Retinal pigment epithelial cell (primary cell): Measurements from ENCODE around the gene FGF4.

Experiments
- DNase-seq: peaks from one replicate; pipeline ENCODE4 v3.0.0-alpha.2; 2010; ENCODE audit warnings: low read depth
- H3K4me3 ChIP-seq: 2 replicates; pipeline ENCODE4 v1.5.1; 2011; ENCODE audit warnings: mild to moderate bottlenecking, low read length, control low read depth, moderate library complexity
- CTCF ChIP-seq: conservative IDR thresholded peaks from 2 replicates; pipeline ENCODE4 v1.5.1; 2011; ENCODE audit warnings: low read depth, low read length, control low read depth, inconsistent platforms

The FGF4 gene

GRCh38 chr11:69800278-69800677, 25.1 kb upstream of the FGF4 start:
- no peak overlapping the region for H3K4me3 ChIP-seq
- no peak for TF ChIP-seq CTCF
- no peak for DNase-seq

GRCh38 chr11:69799582-69799981, 24.4 kb upstream of the FGF4 start:
- no peak for DNase-seq
- no peak for TF ChIP-seq CTCF
- H3K4me3 ChIP-seq, result no peak overlapping the region

- H3K4me3 ChIP-seq, result no peak overlapping the region
- no peak for DNase-seq
- TF ChIP-seq CTCF, result no peak
Observed at GRCh38 chr11:69799097-69799496, 24.0 kb upstream of the FGF4 start.

- no peak overlapping the region for H3K4me3 ChIP-seq
- no peak for TF ChIP-seq CTCF
- DNase-seq, result no peak
Observed at GRCh38 chr11:69797737-69798528, 22.8 kb upstream of the FGF4 start.

- H3K4me3 ChIP-seq, result no peak overlapping the region
- TF ChIP-seq CTCF, result peak; percentile 25
- DNase-seq, result no peak
Observed at GRCh38 chr11:69797156-69797555, 22.0 kb upstream of the FGF4 start.

GRCh38 chr11:69796063-69796462, 20.9 kb upstream of the FGF4 start:
- DNase-seq, result no peak
- no peak for TF ChIP-seq CTCF
- H3K4me3 ChIP-seq, result no peak overlapping the region
